ENCODE measurements around the gene DGKB.

Gene DGKB

GRCh38 chr7:14446829-14447228, 455.7 kb downstream of the DGKB start:
- DNase-seq (ENCODE audit: low spot score) = no peak
- no peak for TF ChIP-seq CTCF (IDR thresholded peaks at IDR 0.05; ENCODE audit: extremely low read depth, missing control alignments)

- no peak for TF ChIP-seq CTCF (IDR thresholded peaks at IDR 0.05; ENCODE audit: extremely low read depth, missing control alignments)
- no peak for DNase-seq (ENCODE audit: low spot score)
Observed at GRCh38 chr7:14446219-14446618, 456.3 kb downstream of the DGKB start.

- DNase-seq (ENCODE audit: low spot score) = no peak
- no peak for TF ChIP-seq CTCF (IDR thresholded peaks at IDR 0.05; ENCODE audit: extremely low read depth, missing control alignments)
Observed at GRCh38 chr7:14438366-14438765, 464.2 kb downstream of the DGKB start.

- no peak for TF ChIP-seq CTCF (IDR thresholded peaks at IDR 0.05; ENCODE audit: extremely low read depth, missing control alignments)
- DNase-seq (ENCODE audit: low spot score) = no peak
Observed at GRCh38 chr7:14436878-14437277, 465.7 kb downstream of the DGKB start.

DNA sequence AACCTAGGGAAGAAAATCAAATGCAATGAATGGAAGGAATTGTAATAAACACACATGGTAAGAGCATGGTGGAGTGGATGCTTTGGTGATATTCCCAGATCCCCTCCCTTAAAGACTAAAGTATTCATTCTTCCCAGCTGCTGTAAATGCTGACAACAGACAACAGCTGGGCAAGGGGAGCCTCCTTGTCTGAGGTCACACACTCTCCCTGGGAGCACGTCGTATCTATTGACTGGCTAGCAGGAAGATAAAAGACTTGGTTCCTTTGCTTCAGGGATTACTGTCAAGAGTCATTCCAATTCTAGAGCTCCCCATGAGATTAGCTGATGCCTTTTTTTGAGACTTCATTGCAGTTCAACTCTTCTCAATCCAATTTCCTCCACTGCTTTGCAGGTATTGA, 469.6 kb downstream of the DGKB start:
- no peak for TF ChIP-seq CTCF (IDR thresholded peaks at IDR 0.05; ENCODE audit: extremely low read depth, missing control alignments)
- no peak for DNase-seq (ENCODE audit: low spot score)

DNA sequence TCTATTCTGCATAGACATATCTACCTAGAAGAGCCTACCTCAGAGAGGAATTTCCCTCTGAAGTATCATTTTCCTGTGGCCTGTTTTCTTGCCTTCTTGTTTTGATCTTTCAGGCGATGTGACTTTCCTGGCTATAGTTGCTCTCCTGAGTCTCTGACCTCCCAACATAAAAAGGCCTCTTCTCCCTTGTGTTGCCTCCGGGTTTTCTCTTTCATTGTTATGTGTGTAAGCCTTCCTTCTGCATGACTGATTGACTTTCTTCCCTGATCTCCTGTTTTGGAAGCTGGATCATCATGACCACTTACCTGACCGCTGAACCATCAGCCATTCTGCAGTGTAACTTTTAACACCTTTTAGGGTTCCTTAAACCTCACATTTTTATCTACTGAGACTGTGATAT, 471.6 kb downstream of the DGKB start:
- TF ChIP-seq CTCF (IDR thresholded peaks at IDR 0.05; ENCODE audit: extremely low read depth, missing control alignments) = no peak
- DNase-seq (ENCODE audit: low spot score) = no peak

GRCh38 chr7:14425559-14425958, 477.0 kb downstream of the DGKB start:
- no peak for DNase-seq (ENCODE audit: low spot score)
- no peak for TF ChIP-seq CTCF (IDR thresholded peaks at IDR 0.05; ENCODE audit: extremely low read depth, missing control alignments)

All from GM20000 (cell line).